Hepatocyte (in vitro differentiated cells): Measurements from ENCODE around the gene CCDC9.
"Not testable (repeated sequence)": the region's sequence is repeated elsewhere in the genome, so short reads cannot be mapped to it uniquely, and the experiment has no call there.

ENCODE experiments used
- EZH2 ChIP-seq: fragments of 200-600 bp; sonication (generic); IDR thresholded peaks from 2 replicates; pipeline ENCODE4 v1.6.1; 2016; ENCODE audit warnings: antibody characterized with exemption, mild to moderate bottlenecking, borderline replicate concordance
- EZH2phosphoT487 ChIP-seq: fragments of 200-600 bp; sonication (generic); IDR thresholded peaks from one replicate; pipeline ENCODE4 v1.6.1; 2018; ENCODE audit warnings: antibody characterized with exemption, mild to moderate bottlenecking, low read depth, moderate library complexity; ENCODE audit not compliant: unreplicated experiment, severe bottlenecking
- TF ChIP-seq, protein P1 (sequence below): fragments of 200-600 bp; sonication (generic); IDR thresholded peaks from 2 replicates; pipeline ENCODE4 v1.5.1; 2016; ENCODE audit warnings: antibody characterized with exemption, mild to moderate bottlenecking; ENCODE audit not compliant: poor library complexity

DNA sequence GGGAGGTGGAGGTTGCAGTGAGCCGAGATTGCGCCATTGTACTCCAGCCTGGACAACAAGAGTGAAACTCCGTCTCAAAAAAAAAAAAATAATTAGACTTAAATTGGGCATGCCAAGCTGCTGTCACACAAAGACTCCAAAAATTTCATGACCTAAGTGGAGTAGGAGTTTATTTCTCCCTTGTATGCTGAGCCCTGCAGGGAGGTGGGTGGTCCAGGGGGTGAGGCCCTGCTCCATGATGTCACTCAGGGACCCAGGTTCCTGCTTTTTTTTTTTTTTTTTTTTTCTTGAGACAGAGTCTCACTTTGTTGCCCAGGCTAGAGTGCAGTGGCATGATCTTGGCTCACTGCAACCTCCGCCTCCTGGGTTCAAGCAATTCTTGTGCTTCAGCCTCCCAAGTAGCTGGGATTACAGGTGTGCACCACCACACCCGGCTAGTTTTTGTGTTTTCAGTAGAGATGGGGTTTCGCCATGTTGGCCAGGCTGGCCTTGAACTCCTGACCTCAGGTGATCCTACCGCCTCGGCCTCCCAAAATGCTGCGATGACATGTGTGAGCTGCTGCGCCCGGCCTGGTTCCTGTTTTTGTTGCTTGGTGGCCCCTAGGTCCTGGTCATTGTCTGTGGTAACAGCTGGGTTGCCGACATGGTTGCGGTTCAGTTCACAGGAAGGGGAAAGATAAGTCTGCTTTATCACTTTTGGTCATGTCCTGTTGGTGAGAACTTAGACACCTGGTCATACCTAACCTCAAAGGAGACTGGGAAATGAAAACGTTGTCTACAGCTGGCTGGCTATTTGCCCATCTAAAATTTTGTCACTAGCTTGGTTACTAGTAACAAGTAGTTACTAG lies 5.8 kb downstream of the CCDC9 start:
- TF ChIP-seq, protein P1, sequence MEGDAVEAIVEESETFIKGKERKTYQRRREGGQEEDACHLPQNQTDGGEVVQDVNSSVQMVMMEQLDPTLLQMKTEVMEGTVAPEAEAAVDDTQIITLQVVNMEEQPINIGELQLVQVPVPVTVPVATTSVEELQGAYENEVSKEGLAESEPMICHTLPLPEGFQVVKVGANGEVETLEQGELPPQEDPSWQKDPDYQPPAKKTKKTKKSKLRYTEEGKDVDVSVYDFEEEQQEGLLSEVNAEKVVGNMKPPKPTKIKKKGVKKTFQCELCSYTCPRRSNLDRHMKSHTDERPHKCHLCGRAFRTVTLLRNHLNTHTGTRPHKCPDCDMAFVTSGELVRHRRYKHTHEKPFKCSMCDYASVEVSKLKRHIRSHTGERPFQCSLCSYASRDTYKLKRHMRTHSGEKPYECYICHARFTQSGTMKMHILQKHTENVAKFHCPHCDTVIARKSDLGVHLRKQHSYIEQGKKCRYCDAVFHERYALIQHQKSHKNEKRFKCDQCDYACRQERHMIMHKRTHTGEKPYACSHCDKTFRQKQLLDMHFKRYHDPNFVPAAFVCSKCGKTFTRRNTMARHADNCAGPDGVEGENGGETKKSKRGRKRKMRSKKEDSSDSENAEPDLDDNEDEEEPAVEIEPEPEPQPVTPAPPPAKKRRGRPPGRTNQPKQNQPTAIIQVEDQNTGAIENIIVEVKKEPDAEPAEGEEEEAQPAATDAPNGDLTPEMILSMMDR, result not testable (repeated sequence)
- not testable (repeated sequence) for TF ChIP-seq EZH2phosphoT487, EZH2
